Keratinocyte (primary cell): ENCODE data around the gene DCTN4.

Source experiments
- CTCF ChIP-seq, 3 experiments: IDR thresholded peaks in 1 of 3; conservative IDR thresholded peaks in 1 of 3; optimal IDR thresholded peaks in 1 of 3; 2 replicates in 2 of 3; 3 replicates in 1 of 3; pipeline versions ENCODE3 to v1.5.1; 2011; ENCODE audit warnings: low read length in 3 of 3, mild to moderate bottlenecking in 3 of 3, moderate library complexity in 2 of 3, control low read depth in 1 of 3, inconsistent platforms in 1 of 3; ENCODE audit not compliant: insufficient read depth in 2 of 3; ENCODE audit errors: extremely low read depth in 1 of 3
- EZH2 ChIP-seq: IDR thresholded peaks from one replicate; pipeline ENCODE4 v1.6.1; 2012; ENCODE audit warnings: inconsistent platforms, mild to moderate bottlenecking, low read length, moderate library complexity

DNA sequence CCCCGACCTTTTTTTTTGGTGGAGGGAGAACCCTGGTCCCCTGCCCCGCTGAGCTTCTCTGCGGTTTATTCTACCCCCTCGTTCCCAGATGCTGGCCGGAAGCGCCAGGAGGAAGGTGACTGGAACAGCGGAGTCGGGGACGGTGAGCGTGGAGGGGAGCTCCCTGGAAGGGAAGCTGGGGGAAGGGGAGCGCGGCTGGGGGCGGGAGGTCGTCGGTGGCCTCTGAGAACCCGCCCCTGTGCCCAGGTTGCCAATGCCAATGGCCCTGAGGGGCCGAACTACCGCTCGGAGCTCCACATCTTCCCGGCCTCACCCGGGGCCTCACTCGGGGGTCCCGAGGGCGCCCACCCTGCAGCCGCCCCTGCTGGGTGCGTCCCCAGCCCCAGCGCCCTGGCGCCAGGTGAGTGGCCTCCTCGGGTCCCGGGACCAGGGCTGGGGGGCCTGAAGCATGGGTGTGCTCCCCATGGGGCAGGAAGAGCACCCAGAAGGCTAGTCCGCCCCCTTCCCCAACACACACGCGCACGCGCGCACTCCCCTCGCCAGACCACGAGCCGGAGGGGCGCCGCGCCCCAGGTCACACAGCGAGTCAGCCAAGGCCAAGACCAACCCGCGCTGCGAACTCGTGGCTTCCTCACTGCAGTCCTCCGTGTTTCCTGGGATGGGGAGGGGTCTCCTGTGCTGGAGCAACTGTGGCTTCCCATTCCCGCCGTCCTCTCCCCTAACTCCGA is 87.1 kb downstream of the DCTN4 start:
- no peak for TF ChIP-seq CTCF (optimal IDR thresholded peaks at IDR 0.05 in 1 of 3, IDR thresholded peaks at IDR 0.05 in 1 of 3, conservative IDR thresholded peaks at IDR 0.05 in 1 of 3; ENCODE audit: extremely low read depth in 1 of 3, insufficient read depth in 2 of 3, low read length in 3 of 3)
- TF ChIP-seq EZH2, result peak; percentile 17
